RWPE2 (cell line): ENCODE data around the gene NRG3.

Experiments used
- ATAC-seq: fragments of 200-7000 bp; cut with Tn5 transposase; 3 replicates; pipeline ENCODE4 v1.9.1; 2021; ENCODE audit warnings: low read depth
- DNase-seq: peaks from one replicate; pipeline ENCODE4 v3.0.0-alpha.2; 2020; ENCODE audit warnings: low spot score
- H3K27ac ChIP-seq: fragments of 450-650 bp; 2 replicates; pipeline ENCODE4 v1.5.1; 2017; ENCODE audit warnings: mild to moderate bottlenecking; ENCODE audit not compliant: poor library complexity, severe bottlenecking
- H3K27me3 ChIP-seq: fragments of 250-450 bp; sonication (Bioruptor Pico); 2 replicates; pipeline ENCODE4 v1.5.1; 2021; ENCODE audit warnings: mild to moderate bottlenecking, moderate library complexity; ENCODE audit not compliant: insufficient read depth, poor library complexity, severe bottlenecking
- H3K36me3 ChIP-seq: fragments of 250-450 bp; sonication (Bioruptor Pico); 2 replicates; pipeline ENCODE4 v1.5.1; 2020; ENCODE audit warnings: low read depth, mild to moderate bottlenecking, moderate library complexity
- H3K4me1 ChIP-seq: fragments of 250-450 bp; sonication (Bioruptor Pico); 2 replicates; pipeline ENCODE4 v1.5.1; 2021; ENCODE audit warnings: mild to moderate bottlenecking, moderate library complexity; ENCODE audit not compliant: insufficient read depth, poor library complexity, severe bottlenecking
- H3K4me3 ChIP-seq: fragments of 250-450 bp; sonication (Bioruptor Pico); 2 replicates; pipeline ENCODE4 v1.5.1; 2021; ENCODE audit warnings: mild to moderate bottlenecking, moderate library complexity; ENCODE audit not compliant: severe bottlenecking
- H3K9me3 ChIP-seq: fragments of 250-450 bp; sonication (Bioruptor Pico); 2 replicates; pipeline ENCODE4 v1.5.1; 2021; ENCODE audit warnings: mild to moderate bottlenecking, moderate library complexity; ENCODE audit not compliant: severe bottlenecking
- TF ChIP-seq, protein P1 (sequence below): fragments of 450-650 bp; IDR thresholded peaks from one replicate; pipeline ENCODE4 v1.5.1; 2017; ENCODE audit warnings: mild to moderate bottlenecking, moderate library complexity; ENCODE audit not compliant: poor library complexity, severe bottlenecking

The NRG3 gene

DNA sequence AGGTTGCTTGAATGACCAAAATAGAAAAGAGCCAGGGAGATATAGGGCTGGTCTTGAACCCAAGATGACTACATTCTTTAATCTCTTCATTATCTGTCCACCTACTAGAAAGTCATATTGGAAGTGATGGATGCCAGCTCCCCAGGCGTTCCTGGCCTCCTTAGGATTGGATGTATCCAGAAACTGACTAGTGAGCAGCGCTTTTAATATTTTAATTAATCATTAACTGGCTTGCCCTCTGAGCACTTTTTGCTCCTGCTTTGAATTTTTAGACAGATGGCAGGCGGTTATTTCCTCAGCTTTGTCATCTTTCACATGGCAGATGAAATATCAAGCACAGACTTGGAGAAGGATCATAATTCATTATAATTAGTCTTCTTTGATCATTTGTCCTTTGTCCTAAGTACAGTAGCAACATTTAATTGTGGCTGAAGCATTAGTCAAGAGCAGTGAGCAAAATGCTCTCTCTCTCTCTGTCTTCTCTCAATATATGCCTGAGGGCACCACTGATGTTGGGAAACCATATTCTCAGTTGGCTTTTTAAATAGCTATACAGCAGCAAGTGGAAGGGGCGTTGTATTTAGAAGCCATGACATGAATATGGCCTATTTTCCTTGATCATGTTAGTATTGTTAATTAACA lies 588.0 kb downstream of the NRG3 start:
- no peak for ATAC-seq
- H3K27me3 ChIP-seq, result no peaks in the 10 kb centered on the region
- no peaks in the 10 kb centered on the region for H3K4me1 ChIP-seq
- TF ChIP-seq, protein P1, sequence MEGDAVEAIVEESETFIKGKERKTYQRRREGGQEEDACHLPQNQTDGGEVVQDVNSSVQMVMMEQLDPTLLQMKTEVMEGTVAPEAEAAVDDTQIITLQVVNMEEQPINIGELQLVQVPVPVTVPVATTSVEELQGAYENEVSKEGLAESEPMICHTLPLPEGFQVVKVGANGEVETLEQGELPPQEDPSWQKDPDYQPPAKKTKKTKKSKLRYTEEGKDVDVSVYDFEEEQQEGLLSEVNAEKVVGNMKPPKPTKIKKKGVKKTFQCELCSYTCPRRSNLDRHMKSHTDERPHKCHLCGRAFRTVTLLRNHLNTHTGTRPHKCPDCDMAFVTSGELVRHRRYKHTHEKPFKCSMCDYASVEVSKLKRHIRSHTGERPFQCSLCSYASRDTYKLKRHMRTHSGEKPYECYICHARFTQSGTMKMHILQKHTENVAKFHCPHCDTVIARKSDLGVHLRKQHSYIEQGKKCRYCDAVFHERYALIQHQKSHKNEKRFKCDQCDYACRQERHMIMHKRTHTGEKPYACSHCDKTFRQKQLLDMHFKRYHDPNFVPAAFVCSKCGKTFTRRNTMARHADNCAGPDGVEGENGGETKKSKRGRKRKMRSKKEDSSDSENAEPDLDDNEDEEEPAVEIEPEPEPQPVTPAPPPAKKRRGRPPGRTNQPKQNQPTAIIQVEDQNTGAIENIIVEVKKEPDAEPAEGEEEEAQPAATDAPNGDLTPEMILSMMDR, result no peak
- no peaks in the 10 kb centered on the region for H3K9me3 ChIP-seq
- H3K4me3 ChIP-seq, result no peak overlapping the region
- no peak for DNase-seq
- H3K36me3 ChIP-seq, result no peaks in the 10 kb centered on the region
- no peak overlapping the region for H3K27ac ChIP-seq

DNA sequence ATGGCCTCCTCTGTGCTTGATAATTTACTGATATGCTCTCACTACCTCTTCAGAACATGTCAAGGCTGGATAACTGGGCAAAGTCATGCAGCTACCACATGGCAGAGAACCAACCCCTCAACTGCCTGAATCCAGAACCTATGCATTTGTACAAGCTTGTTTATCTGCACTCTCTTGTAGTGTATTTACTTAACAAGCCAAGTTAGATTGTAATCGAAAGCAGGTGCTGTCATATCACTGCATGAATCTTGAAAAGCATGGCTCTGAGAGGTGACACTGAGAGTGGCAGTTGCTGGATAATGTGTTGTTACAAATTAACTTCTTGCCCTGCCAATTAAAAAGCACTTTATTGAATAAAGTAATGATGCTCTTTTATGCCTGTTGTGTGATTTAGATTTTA lies 588.6 kb downstream of the NRG3 start:
- H3K27ac ChIP-seq, result no peak overlapping the region
- H3K27me3 ChIP-seq, result no peaks in the 10 kb centered on the region
- H3K9me3 ChIP-seq, result no peaks in the 10 kb centered on the region
- TF ChIP-seq, protein P1, result no peak
- DNase-seq, result no peak
- H3K4me3 ChIP-seq, result no peak overlapping the region
- no peak for ATAC-seq
- no peaks in the 10 kb centered on the region for H3K36me3 ChIP-seq
- no peaks in the 10 kb centered on the region for H3K4me1 ChIP-seq

DNA sequence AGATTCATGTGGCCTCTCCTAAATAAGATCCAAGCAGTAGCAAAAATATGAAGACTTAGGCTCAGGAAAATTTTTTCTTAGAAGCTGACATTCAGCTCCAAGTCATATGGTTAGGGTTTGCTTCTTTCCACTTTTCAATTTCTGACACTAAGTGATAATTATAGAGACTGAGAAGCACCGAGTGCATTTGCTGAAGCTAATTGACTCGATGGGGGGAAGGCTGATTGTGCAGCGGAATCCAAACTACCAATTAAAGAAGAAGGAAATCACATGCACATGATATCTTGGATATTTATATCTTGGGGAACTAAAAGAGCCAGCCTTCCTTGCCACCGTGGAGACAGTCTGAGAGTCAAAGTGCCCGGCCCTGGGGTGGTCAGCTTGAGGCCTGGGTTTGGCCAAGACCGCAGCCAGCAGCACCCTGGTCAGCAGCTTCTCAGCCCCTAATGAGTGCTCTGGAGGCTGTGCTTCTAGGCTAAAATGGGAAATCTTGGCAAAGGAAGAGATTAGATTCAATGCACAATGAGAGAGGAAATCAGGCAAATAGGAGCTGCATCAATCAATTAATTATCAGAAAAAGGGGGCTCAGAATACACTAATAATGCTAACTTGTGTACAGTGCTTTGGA lies 589.3 kb downstream of the NRG3 start:
- Histone ChIP-seq H3K27me3 (no peaks in the 10 kb centered on the region), H3K4me1 (no peaks in the 10 kb centered on the region), H3K9me3 (no peaks in the 10 kb centered on the region), H3K36me3 (no peaks in the 10 kb centered on the region), H3K27ac (no peak overlapping the region), H3K4me3 (no peak overlapping the region)
- ATAC-seq (no peak), DNase-seq (no peak)
- TF ChIP-seq, protein P1, result no peak

DNA sequence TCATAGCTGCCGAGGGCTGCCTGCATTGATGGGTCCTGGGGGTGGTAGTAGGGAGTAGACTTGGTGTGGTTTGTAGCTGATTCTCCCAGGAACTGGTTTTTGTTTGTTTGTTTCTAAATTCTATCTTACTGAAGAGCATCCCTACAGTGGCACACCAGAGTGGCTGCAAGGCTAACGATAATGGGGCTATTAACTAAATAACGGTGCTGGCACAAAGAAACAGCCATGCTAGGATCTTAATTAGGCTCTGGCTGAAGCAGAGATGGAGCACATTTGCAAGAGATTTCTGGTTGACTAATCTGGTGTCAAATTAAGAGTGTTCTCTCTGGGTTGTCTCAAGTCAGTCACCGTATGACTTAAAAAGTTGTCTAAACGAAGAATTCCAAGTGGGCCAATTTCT lies 590.0 kb downstream of the NRG3 start:
- DNase-seq (no peak), ATAC-seq (no peak)
- H3K4me3 ChIP-seq, result no peak overlapping the region
- no peak overlapping the region for H3K27ac ChIP-seq
- H3K4me1 ChIP-seq, result no peaks in the 10 kb centered on the region
- TF ChIP-seq, protein P1, result no peak
- H3K36me3 ChIP-seq, result no peaks in the 10 kb centered on the region
- H3K27me3 ChIP-seq, result no peaks in the 10 kb centered on the region
- H3K9me3 ChIP-seq, result no peaks in the 10 kb centered on the region

DNA sequence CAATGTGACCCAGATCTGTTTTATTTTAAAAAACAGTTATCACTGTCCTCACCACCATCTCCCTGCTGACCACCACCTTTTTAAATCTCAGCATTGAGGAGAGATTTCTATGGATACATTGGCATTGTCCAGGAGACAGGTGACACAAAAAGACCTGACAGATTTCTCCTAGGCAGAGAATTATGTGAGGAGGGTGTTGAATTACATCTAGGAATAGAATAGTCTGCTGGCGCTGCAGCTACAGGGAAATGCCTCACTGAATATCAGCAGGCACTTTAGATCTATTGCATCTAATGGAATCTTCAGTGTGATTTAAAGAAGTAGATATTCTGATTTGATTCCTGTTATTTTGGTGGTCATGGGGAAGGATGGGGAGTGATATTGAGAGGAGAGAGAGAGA lies 593.5 kb downstream of the NRG3 start:
- no peak overlapping the region for H3K27ac ChIP-seq
- DNase-seq, result no peak
- no peaks in the 10 kb centered on the region for H3K4me1 ChIP-seq
- no peaks in the 10 kb centered on the region for H3K9me3 ChIP-seq
- H3K4me3 ChIP-seq, result no peak overlapping the region
- TF ChIP-seq, protein P1, result no peak
- no peaks in the 10 kb centered on the region for H3K27me3 ChIP-seq
- no peak for ATAC-seq
- no peaks in the 10 kb centered on the region for H3K36me3 ChIP-seq
